Lower leg skin (tissue), 4 donors: ENCODE data around the gene DUS2. TPM values are rescaled to one million over a fixed set of nuclear protein-coding genes. Genes with fewer than 3 reads are reported as not detected.
"Not testable (repeated sequence)": the region's sequence is repeated elsewhere in the genome, so short reads cannot be mapped to it uniquely, and the experiment has no call there.

Source experiments
- DNase-seq, 2 donors: peaks; one replicate each; pipeline ENCODE4 v3.0.0-alpha.2; 2019; ENCODE audit warnings: low spot score in 2 of 2
- H3K4me3 ChIP-seq: fragments of 200-600 bp; sonication (generic); 2 replicates; pipeline ENCODE4 v1.5.1; 2017; ENCODE audit warnings: mild to moderate bottlenecking, low read depth; ENCODE audit not compliant: poor library complexity, severe bottlenecking
- POLR2A ChIP-seq, 2 donors: fragments of 450-650 bp; IDR thresholded peaks; one replicate each; pipeline ENCODE4 v1.6.1; 2016 to 2017; ENCODE audit warnings: antibody characterized with exemption in 2 of 2, mild to moderate bottlenecking in 1 of 2, moderate library complexity in 1 of 2
- WGBS, 2 donors: methylation state at CpG; one replicate each; pipeline ENCODE4 v1.1.5; 2018; 5-methylcytosine and 5-hydroxymethylcytosine counted together
- intact Hi-C: fragments of 100-400 bp; cut with DNase I; formaldehyde crosslinking; loops from one replicate; pipeline ENCODE4 v1.15.0; 2023; ENCODE audit warnings: low total_unique reads
- total RNA-seq, 4 donors: library from RNA; depleted of rRNA; stranded (reverse); fragments of >200 nt; gene quantifications; one replicate each; pipeline ENCODE4 v1.1.0, GENCODE V29; 2016
- TF ChIP-seq, protein P1 (sequence below), 3 donors: fragments of 450-650 bp; IDR thresholded peaks; one replicate each; pipeline ENCODE4 v1.5.1; 2016; ENCODE audit warnings: antibody characterized with exemption in 3 of 3, mild to moderate bottlenecking in 3 of 3, moderate library complexity in 2 of 3

Gene DUS2
- total RNA-seq, 4 donors from 2014 or later: 13.7 to 24.0 (median 14.8) TPM

DNA sequence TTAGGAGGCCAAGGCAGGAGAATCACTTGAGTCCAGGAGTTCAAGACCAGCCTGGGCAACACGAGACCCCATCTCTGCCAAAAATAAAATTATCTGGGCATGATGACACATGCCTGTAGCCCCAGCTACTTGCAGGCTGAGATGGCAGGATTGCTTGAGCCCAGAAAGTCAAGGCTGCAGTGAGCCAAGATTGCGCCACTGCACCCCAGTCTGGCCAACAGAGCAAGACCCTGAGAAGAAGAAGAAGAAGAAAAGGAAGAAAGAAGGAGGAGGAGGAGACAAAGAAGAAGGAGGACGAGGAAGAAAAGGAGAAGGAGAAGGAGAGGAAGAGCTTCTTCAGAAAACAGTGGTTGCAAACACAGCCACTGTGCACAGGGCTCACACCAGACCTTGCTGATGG, 34.4 kb upstream of the DUS2 start:
- 78 to 86% methylated on average over 3 of the region's 3 CpGs for WGBS, 2 donors
- intact Hi-C loops: no loop called here
- no peak for TF ChIP-seq POLR2A (IDR thresholded peaks at IDR 0.05)
- TF ChIP-seq, protein P1, sequence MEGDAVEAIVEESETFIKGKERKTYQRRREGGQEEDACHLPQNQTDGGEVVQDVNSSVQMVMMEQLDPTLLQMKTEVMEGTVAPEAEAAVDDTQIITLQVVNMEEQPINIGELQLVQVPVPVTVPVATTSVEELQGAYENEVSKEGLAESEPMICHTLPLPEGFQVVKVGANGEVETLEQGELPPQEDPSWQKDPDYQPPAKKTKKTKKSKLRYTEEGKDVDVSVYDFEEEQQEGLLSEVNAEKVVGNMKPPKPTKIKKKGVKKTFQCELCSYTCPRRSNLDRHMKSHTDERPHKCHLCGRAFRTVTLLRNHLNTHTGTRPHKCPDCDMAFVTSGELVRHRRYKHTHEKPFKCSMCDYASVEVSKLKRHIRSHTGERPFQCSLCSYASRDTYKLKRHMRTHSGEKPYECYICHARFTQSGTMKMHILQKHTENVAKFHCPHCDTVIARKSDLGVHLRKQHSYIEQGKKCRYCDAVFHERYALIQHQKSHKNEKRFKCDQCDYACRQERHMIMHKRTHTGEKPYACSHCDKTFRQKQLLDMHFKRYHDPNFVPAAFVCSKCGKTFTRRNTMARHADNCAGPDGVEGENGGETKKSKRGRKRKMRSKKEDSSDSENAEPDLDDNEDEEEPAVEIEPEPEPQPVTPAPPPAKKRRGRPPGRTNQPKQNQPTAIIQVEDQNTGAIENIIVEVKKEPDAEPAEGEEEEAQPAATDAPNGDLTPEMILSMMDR (IDR thresholded peaks at IDR 0.05): no peak
- DNase-seq: no peak
- H3K4me3 ChIP-seq: no peak overlapping the region

GRCh38 chr16:67989322-67990017, 33.6 kb upstream of the DUS2 start:
- intact Hi-C loops: loop anchor here (5.0 to 10.0 kb wide), 2 partner anchors 53 to 235 kb away; no protein-coding TSS in a partner anchor
- DNase-seq: no peak
- TF ChIP-seq POLR2A (IDR thresholded peaks at IDR 0.05): no peak
- TF ChIP-seq, protein P1 (IDR thresholded peaks at IDR 0.05): no peak
- WGBS, 2 donors: 84 to 86% methylated on average over 8 of the region's 8 CpGs
- no peak overlapping the region for H3K4me3 ChIP-seq

DNA sequence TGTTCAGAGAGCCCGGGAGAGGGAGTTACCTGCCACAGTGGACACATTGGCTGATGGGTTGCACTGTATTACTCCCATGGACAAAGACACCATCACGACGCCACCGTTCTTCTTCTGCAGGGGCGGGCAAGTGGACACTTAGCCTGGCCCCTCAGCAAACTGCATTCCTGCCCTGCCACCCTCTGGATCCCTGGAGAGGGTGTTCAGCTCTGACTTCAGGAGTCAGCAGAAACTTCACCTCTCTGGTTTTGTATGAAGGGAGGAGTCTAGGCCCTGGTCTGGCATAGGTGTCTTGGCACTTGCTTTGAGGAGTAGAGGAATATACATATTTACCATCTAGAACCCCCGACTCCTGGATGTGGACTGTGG, 33.1 kb upstream of the DUS2 start:
- DNase-seq: no peak
- 89 to 96% methylated on average over 6 of the region's 6 CpGs for WGBS, 2 donors
- intact Hi-C loops: loop anchor here (5.0 to 10.0 kb wide), 2 partner anchors 52 to 235 kb away; no protein-coding TSS in a partner anchor
- TF ChIP-seq POLR2A (IDR thresholded peaks at IDR 0.05): no peak
- TF ChIP-seq, protein P1 (IDR thresholded peaks at IDR 0.05): no peak
- H3K4me3 ChIP-seq: no peak overlapping the region

DNA sequence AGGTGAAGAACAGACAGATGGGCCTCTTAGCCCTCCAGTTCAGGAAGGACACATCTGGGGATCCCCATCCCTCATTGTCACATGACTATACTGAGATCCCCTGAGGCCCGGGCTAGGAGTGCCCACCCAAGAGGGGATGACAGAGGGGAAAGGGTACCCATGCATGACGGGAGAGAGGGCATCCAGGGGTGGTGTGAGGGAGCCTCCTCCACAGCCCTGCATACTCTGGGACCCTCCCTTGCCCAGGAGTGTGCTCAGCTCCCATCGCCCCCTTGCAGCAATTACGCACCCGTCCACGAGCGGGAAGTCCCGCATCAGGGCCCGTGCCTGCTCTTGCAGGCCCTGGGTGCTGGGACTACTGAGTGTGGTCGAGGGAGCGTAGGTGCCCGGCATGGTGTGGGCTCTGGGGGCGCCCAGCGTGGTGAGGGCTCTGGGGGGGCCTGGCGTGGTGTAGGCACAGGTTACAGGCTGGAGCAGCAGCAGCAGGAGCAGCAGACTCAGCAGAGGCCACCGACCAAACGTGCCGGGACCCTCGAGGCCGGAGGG, 30.4 kb upstream of the DUS2 start:
- peak in 1 of 2 donors; percentile 88 for DNase-seq
- no peak overlapping the region for H3K4me3 ChIP-seq
- TF ChIP-seq, protein P1 (IDR thresholded peaks at IDR 0.05): no peak
- TF ChIP-seq POLR2A (IDR thresholded peaks at IDR 0.05): no peak
- 63 to 73% methylated on average over 9 to 20 of the region's 20 CpGs for WGBS, 2 donors
- intact Hi-C loops: loop anchor here (5.0 to 10.0 kb wide), 2 partner anchors 50 to 232 kb away; no protein-coding TSS in a partner anchor

DNA sequence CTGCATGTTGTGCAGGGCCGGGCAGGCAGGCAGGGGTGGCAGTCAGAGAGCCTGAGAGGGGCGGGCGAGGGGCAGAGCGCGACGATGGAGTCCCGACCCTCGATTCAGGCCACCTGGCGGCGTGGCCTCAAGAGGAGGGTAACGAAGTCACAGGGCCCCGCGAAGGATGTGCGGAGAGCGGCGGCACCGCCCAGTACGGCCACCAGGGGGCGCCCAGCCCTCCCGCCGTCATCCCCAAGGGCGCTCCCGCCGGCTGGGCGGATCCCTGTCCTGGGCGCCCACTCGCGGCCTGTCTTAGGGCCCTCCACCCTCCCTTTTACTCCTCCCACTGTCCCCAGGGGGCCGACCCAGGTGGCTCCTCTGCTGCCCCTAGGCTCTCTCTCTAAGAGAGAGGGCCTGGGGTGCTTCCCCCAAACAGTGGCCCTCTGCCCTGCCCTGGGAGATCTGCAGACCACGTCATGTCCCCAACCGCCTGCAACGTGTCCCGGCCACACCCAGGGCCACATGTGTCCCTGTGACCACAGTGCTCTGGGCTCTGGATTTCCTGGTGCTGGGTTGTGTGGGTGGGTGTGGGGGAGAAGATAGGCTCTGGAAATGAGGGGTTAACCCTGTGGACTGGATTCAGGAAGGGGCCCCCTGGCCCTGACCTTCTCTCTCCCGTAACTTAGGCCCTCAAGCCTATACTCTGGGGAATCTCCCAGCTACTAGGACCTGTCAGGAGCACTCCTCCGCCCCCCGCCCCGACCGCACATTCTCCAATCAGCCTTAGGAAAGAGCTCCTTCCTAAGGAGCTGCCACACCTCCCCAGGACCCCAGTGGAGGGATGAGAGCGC, 29.7 kb upstream of the DUS2 start:
- DNase-seq: peak; percentile 54 to 94
- TF ChIP-seq, protein P1 (IDR thresholded peaks at IDR 0.05): peak in 2 of 3 donors; percentile 94 to 99
- no peak for TF ChIP-seq POLR2A (IDR thresholded peaks at IDR 0.05)
- intact Hi-C loops: loop anchor here (5.0 to 10.0 kb wide), 2 partner anchors 49 to 231 kb away; no protein-coding TSS in a partner anchor
- H3K4me3 ChIP-seq: no peak overlapping the region
- 11 to 15% methylated on average over 32 to 39 of the region's 39 CpGs for WGBS, 2 donors

- WGBS, 2 donors: 74 to 80% methylated on average over 2 of the region's 6 CpGs
- intact Hi-C loops: loop anchor here (5.0 to 10.0 kb wide), 2 partner anchors 48 to 231 kb away; no protein-coding TSS in a partner anchor
- not testable (repeated sequence) for DNase-seq, H3K4me3 ChIP-seq
Measured at GRCh38 chr16:67994040-67994408, 29.1 kb upstream of the DUS2 start.
